Liver (tissue), 9 donors: ENCODE data around the gene EEFSEC. TPM values are rescaled to one million over a fixed set of nuclear protein-coding genes. Genes with fewer than 3 reads are reported as not detected.

ENCODE experiments used
- DNase-seq: peaks from one replicate; pipeline ENCODE4 v3.0.0-alpha.2; 2017; ENCODE audit warnings: low spot score
- H3K27ac ChIP-seq, 2 donors: one replicate each; pipeline ENCODE4 v1.7.0; 2013; ENCODE audit warnings: inconsistent platforms in 2 of 2, low read length in 2 of 2, control low read depth in 1 of 2, low read depth in 1 of 2, mild to moderate bottlenecking in 1 of 2
- H3K27me3 ChIP-seq, 4 donors: one replicate each; pipeline versions ENCODE4 v1.6.1 to v1.7.0; 2013; ENCODE audit warnings: low read length in 3 of 4, inconsistent platforms in 1 of 4, mild to moderate bottlenecking in 1 of 4, moderate library complexity in 1 of 4; ENCODE audit not compliant: control insufficient read depth in 4 of 4, insufficient read depth in 4 of 4
- H3K36me3 ChIP-seq, 4 donors: one replicate each; pipeline versions ENCODE4 v1.6.1 to v1.7.0; 2013; ENCODE audit warnings: low read length in 3 of 4, mild to moderate bottlenecking in 3 of 4, low read depth in 1 of 4, moderate library complexity in 1 of 4; ENCODE audit not compliant: control insufficient read depth in 4 of 4, insufficient read depth in 3 of 4
- H3K4me1 ChIP-seq, 4 donors: one replicate each; pipeline versions ENCODE4 v1.6.1 to v1.7.0; 2013; ENCODE audit warnings: low read length in 3 of 4, mild to moderate bottlenecking in 3 of 4, moderate library complexity in 1 of 4; ENCODE audit not compliant: control insufficient read depth in 4 of 4, insufficient read depth in 4 of 4
- H3K4me3 ChIP-seq, 3 donors: one replicate each; pipeline versions ENCODE4 v1.6.1 to v1.7.0; 2013; ENCODE audit warnings: low read length in 3 of 3, control low read depth in 1 of 3, low read depth in 1 of 3, mild to moderate bottlenecking in 1 of 3
- H3K9ac ChIP-seq, 2 donors: one replicate each; pipeline ENCODE4 v1.7.0; 2013; ENCODE audit warnings: low read length in 2 of 2, mild to moderate bottlenecking in 2 of 2, moderate library complexity in 2 of 2, control low read depth in 1 of 2, low read depth in 1 of 2
- H3K9me3 ChIP-seq, 4 donors: one replicate each; pipeline versions ENCODE4 v1.6.1 to v1.7.0; 2013; ENCODE audit warnings: low read length in 3 of 4; ENCODE audit not compliant: control insufficient read depth in 4 of 4
- ATF3 ChIP-seq: IDR thresholded peaks from 2 replicates; pipeline ENCODE4 v1.6.1; 2016; ENCODE audit warnings: antibody characterized with exemption
- CTCF ChIP-seq: fragments of 150-350 bp; IDR thresholded peaks from 2 replicates; pipeline ENCODE4 v1.5.1; 2017; ENCODE audit warnings: improper control_type of control experiment, low read depth, low read length; ENCODE audit not compliant: missing input control
- EGR1 ChIP-seq, 2 donors: IDR thresholded peaks; 2 replicates each; pipeline ENCODE4 v1.6.1; 2016 to 2018; ENCODE audit warnings: antibody characterized with exemption in 2 of 2, low read depth in 2 of 2
- FOXA1 ChIP-seq: IDR thresholded peaks from 2 replicates; pipeline ENCODE4 v1.6.1; 2016; ENCODE audit warnings: antibody characterized with exemption
- FOXA2 ChIP-seq: IDR thresholded peaks from 2 replicates; pipeline ENCODE4 v1.6.1; 2016; ENCODE audit warnings: antibody characterized with exemption
- GABPA ChIP-seq, 2 donors: IDR thresholded peaks in 1 of 2; conservative IDR thresholded peaks in 1 of 2; 2 replicates each; pipeline ENCODE4 v1.6.1; 2016; ENCODE audit warnings: antibody characterized with exemption in 2 of 2, mild to moderate bottlenecking in 1 of 2, moderate library complexity in 1 of 2
- HNF4A ChIP-seq, 2 donors: conservative IDR thresholded peaks; 2 replicates each; pipeline ENCODE4 v1.6.1; 2016; ENCODE audit warnings: antibody characterized with exemption in 2 of 2, mild to moderate bottlenecking in 2 of 2
- HNF4G ChIP-seq: IDR thresholded peaks from 2 replicates; pipeline ENCODE4 v1.6.1; 2016; ENCODE audit warnings: antibody characterized with exemption
- JUND ChIP-seq, 2 donors: IDR thresholded peaks; 2 replicates each; pipeline ENCODE4 v1.6.1; 2016; ENCODE audit warnings: antibody characterized with exemption in 2 of 2
- MAX ChIP-seq: IDR thresholded peaks from 2 replicates; pipeline ENCODE4 v1.6.1; 2016; ENCODE audit warnings: antibody characterized with exemption
- NR2F2 ChIP-seq: IDR thresholded peaks from 2 replicates; pipeline ENCODE4 v1.6.1; 2016; ENCODE audit warnings: antibody characterized with exemption
- RAD21 ChIP-seq, 2 donors: IDR thresholded peaks; 2 replicates each; pipeline ENCODE4 v1.6.1; 2016; ENCODE audit warnings: antibody characterized with exemption in 2 of 2, mild to moderate bottlenecking in 2 of 2
- REST ChIP-seq: IDR thresholded peaks from 2 replicates; pipeline ENCODE4 v1.6.1; 2016; ENCODE audit warnings: antibody characterized with exemption, mild to moderate bottlenecking
- RXRA ChIP-seq, 2 donors: IDR thresholded peaks; 2 replicates each; pipeline ENCODE4 v1.6.1; 2017 to 2018; ENCODE audit warnings: antibody characterized with exemption in 2 of 2, mild to moderate bottlenecking in 1 of 2
- SP1 ChIP-seq: IDR thresholded peaks from 2 replicates; pipeline ENCODE4 v1.6.1; 2018; ENCODE audit warnings: antibody characterized with exemption, mild to moderate bottlenecking
- TAF1 ChIP-seq: conservative IDR thresholded peaks from 2 replicates; pipeline ENCODE4 v1.6.1; 2016; ENCODE audit warnings: antibody characterized with exemption, mild to moderate bottlenecking
- YY1 ChIP-seq: IDR thresholded peaks from 2 replicates; pipeline ENCODE4 v1.6.1; 2016; ENCODE audit warnings: antibody characterized with exemption, mild to moderate bottlenecking
- ZBTB33 ChIP-seq: IDR thresholded peaks from 2 replicates; pipeline ENCODE4 v1.6.1; 2016; ENCODE audit warnings: antibody characterized with exemption
- WGBS: extraction: QIAGEN DNeasy Blood & Tissue Kit; methylation state at CpG from one replicate; pipeline ENCODE4 v1.1.7; 2013; 5-methylcytosine and 5-hydroxymethylcytosine counted together
- polyA plus RNA-seq, 2 donors: library from polyadenylated mRNA; stranded (reverse) in 1 of 2; unstranded in 1 of 2; fragments of 200-250 nt in 1 of 2; fragments of >200 nt in 1 of 2; fragmentation: Nextera tagmentation in 1 of 2; extraction: Ambion mirVana in 1 of 2; gene quantifications; one replicate each; pipeline versions ENCODE4 v1.2.1 to v1.2.3, GENCODE V29; 2013 to 2015
- total RNA-seq, 2 donors: library from RNA; depleted of rRNA; stranded (reverse); fragments of >200 nt; gene quantifications; one replicate each; pipeline ENCODE4 v1.2.3, GENCODE V29; 2014
- donor health status: healthy.
- donor health status: healthy.
- donor health status: healthy.
- donor health status: healthy.
- donor health status: healthy.

The EEFSEC gene
- total and polyA plus RNA-seq, 4 donors, result 8.4 to 13.1 (median 10.7) TPM

GRCh38 chr3:128235207-128235926 lies 82.1 kb downstream of the EEFSEC start:
- no peak for DNase-seq
- no peaks in the 10 kb centered on the region for H3K27me3 ChIP-seq
- TF ChIP-seq GABPA (IDR thresholded peaks at IDR 0.05 in 1 of 2, conservative IDR thresholded peaks at IDR 0.05 in 1 of 2) (no peak), MAX (no peak), SP1 (no peak), ZBTB33 (no peak), CTCF (no peak), FOXA1 (no peak), FOXA2 (no peak), HNF4G (no peak), HNF4A (conservative IDR thresholded peaks at IDR 0.05) (no peak), RAD21 (IDR thresholded peaks at IDR 0.05) (no peak), JUND (IDR thresholded peaks at IDR 0.05) (no peak), ATF3 (no peak), EGR1 (IDR thresholded peaks at IDR 0.05; ENCODE audit: low read depth in 2 of 2) (no peak), NR2F2 (no peak), TAF1 (no peak), RXRA (IDR thresholded peaks at IDR 0.05) (no peak), REST (no peak), YY1 (no peak)

More at GRCh38 chr3:128235207-128235926, 82.1 kb downstream of the EEFSEC start:
- Histone ChIP-seq H3K36me3 (no peaks in the 10 kb centered on the region), H3K9ac (no peak overlapping the region), H3K9me3 (no peaks in the 10 kb centered on the region), H3K27ac (no peak overlapping the region), H3K4me1 (peaks cover 0 to 4% (median 0%) of the 10 kb centered on the region in 4 donors), H3K4me3 (no peak overlapping the region)
- WGBS, result 77% methylated on average over 11 of the region's 11 CpGs
